ENCODE measurements around the gene TP53I13. TPM values are rescaled to one million over a fixed set of nuclear protein-coding genes. Genes with fewer than 3 reads are reported as not detected.

Gene TP53I13
- total and polyA plus RNA-seq, 2 of the 4 experiments (the other 2 are of a cell fraction), result 22.0 to 48.3 TPM

- TF ChIP-seq SMC3 (IDR thresholded peaks at IDR 0.05; ENCODE audit: low read depth, low read length), result no peak
Measured at GRCh38 chr17:29576214-29577000, 7.9 kb downstream of the TP53I13 start (continued).

GRCh38 chr17:29577001-29577370 lies 8.5 kb downstream of the TP53I13 start:
- Histone ChIP-seq H3K9me3 (ENCODE audit: control insufficient read depth, insufficient read depth, low read length) (no peaks in the 10 kb centered on the region), H2BK15ac (ENCODE audit: low read depth, low read length) (no peak overlapping the region), H3K18ac (ENCODE audit: low read depth, low read length) (no peak overlapping the region), H3K56ac (ENCODE audit: extremely low read depth, insufficient read depth, low read length) (no peak overlapping the region), H3K79me1 (ENCODE audit: low read depth in 1 of 2, low read length in 2 of 2) (peaks cover 0 to 36% of the 10 kb centered on the region in 2 experiments; a peak in 3 of 4 replicates), H2BK120ac (ENCODE audit: low read depth, low read length) (no peak overlapping the region), H2BK20ac (ENCODE audit: low read depth, low read length) (no peak overlapping the region), H3K4me3 (ENCODE audit: insufficient read depth, low read depth, low read length) (no peak overlapping the region), H3K23ac (ENCODE audit: low read depth, low read length) (no peak overlapping the region), H2AK5ac (ENCODE audit: low read depth, low read length) (no peak overlapping the region), H4K91ac (ENCODE audit: insufficient read depth, low read depth, low read length) (no peak overlapping the region), H4K8ac (ENCODE audit: low read depth in 2 of 2, low read length in 2 of 2) (no peak overlapping the region), H3K36me3 (ENCODE audit: control insufficient read depth, insufficient read depth, low read length) (peaks cover 67% of the 10 kb centered on the region), H3K9ac (ENCODE audit: low read depth, low read length) (no peak overlapping the region), H3K27me3 (ENCODE audit: control insufficient read depth, insufficient read depth, low read length) (no peaks in the 10 kb centered on the region), H4K20me1 (ENCODE audit: insufficient read depth, low read length) (peaks cover 7% of the 10 kb centered on the region), H3K4ac (ENCODE audit: low read depth, low read length) (no peak overlapping the region), H3K4me2 (ENCODE audit: low read depth, low read length) (no peak overlapping the region), H2AFZ (replicated peaks; ENCODE audit: low read length, poor library complexity) (no peak overlapping the region), H3K27ac (ENCODE audit: insufficient read depth, low read length) (no peak overlapping the region), H3K14ac (replicated peaks; ENCODE audit: low read depth, low read length) (no peak overlapping the region), H4K5ac (ENCODE audit: low read depth, low read length) (no peak overlapping the region), H2AK9ac (replicated peaks; ENCODE audit: low read depth, low read length, poor library complexity) (no peak overlapping the region), H3K9me1 (ENCODE audit: insufficient read depth, low read length) (no peaks in the 10 kb centered on the region; the same call in 1 of the 2 replicates), H3K4me1 (ENCODE audit: control insufficient read depth, insufficient read depth, low read length) (peaks cover 8% of the 10 kb centered on the region; the same call in 1 of the 2 replicates), H2BK5ac (ENCODE audit: low read depth, low read length, poor library complexity, severe bottlenecking) (no peak overlapping the region)
- POLR2A ChIA-PET (ENCODE audit: unreplicated experiment), result no interaction called here
- dilution Hi-C loops (cut with HindIII; ENCODE audit: low sequenced_read_pairs, unreplicated experiment), result no loop called here
- DNase-seq, result no peak
- intact Hi-C loops (cut with micrococcal nuclease), result no loop called here
- BruUV-seq (replicated peaks), result no TSS peak
- in situ Hi-C loops (cut with MboI; ENCODE audit: low sequenced_read_pairs), result no loop called here
- no peak for ATAC-seq (ENCODE audit: low read depth)
- CTCF ChIA-PET, result interaction anchor here (1.5 kb wide), 1 partner anchor 207 kb away, joined by 3 read pairs; no protein-coding TSS in a partner anchor
- 100% methylated on average over 7 of the region's 9 CpGs; no CpG with 5 or more reads in 1 of the 2 experiments for WGBS, 2 experiments (ENCODE audit: extremely low coverage in 2 of 2, insufficient read length in 1 of 2)
- TF ChIP-seq CHD1 (IDR thresholded peaks at IDR 0.05; ENCODE audit: low read depth, low read length), result no peak
- TF ChIP-seq POLR2A (IDR thresholded peaks at IDR 0.05; ENCODE audit: low read depth, low read length), result no peak
- TF ChIP-seq RCOR1 (IDR thresholded peaks at IDR 0.05; ENCODE audit: insufficient replicate concordance, low read length), result no peak
- no peak for TF ChIP-seq BHLHE40 (IDR thresholded peaks at IDR 0.05; ENCODE audit: low read depth, low read length)
- no peak for TF ChIP-seq ELK1 (IDR thresholded peaks at IDR 0.05; ENCODE audit: borderline replicate concordance, low read depth, low read length)
- TF ChIP-seq CEBPB (IDR thresholded peaks at IDR 0.05; ENCODE audit: low read depth, low read length), result no peak
- no peak for TF ChIP-seq MXI1 (IDR thresholded peaks at IDR 0.05; ENCODE audit: borderline replicate concordance, low read depth, low read length)
- no peak for TF ChIP-seq FOS (IDR thresholded peaks at IDR 0.05; ENCODE audit: low read depth, low read length)
- no peak for TF ChIP-seq SMC3 (IDR thresholded peaks at IDR 0.05; ENCODE audit: low read depth, low read length)
- no peak for TF ChIP-seq RAD21 (IDR thresholded peaks at IDR 0.05; ENCODE audit: low read length)
- TF ChIP-seq MAZ (IDR thresholded peaks at IDR 0.05; ENCODE audit: borderline replicate concordance, low read depth, low read length), result no peak
- TF ChIP-seq CTCF (conservative IDR thresholded peaks at IDR 0.05; ENCODE audit: low read depth, low read length), result no peak
- no peak for TF ChIP-seq USF2 (IDR thresholded peaks at IDR 0.05; ENCODE audit: low read depth, low read length)

Measured in IMR-90 (cell line).